Right ventricle myocardium inferior (tissue), 1 donor: ENCODE results near the gene TFF3. TPM values are rescaled to one million over a fixed set of nuclear protein-coding genes. Genes with fewer than 3 reads are reported as not detected.

ENCODE experiments used
- total RNA-seq: library from RNA; stranded (reverse); fragmentation: NEBNext Ultra II Directional; extraction: Animal tissue kit (Norgen Biotek cat#: 25700); gene quantifications from one replicate; pipeline ENCODE4 v1.2.1, GENCODE V29; 2021
- donor health status: DM: no; HTN: yes; CAD: no; lungs with severe emphysema.

The TFF3 gene
- total RNA-seq, 1 donor from 2014 or later, result 3.4 TPM

Other genes starting within 250 kb of the TFF3 start
- gene UMODL1, start 244.1 kb downstream of the TFF3 start, total RNA-seq, result not detected
- gene ABCG1, start 96.3 kb downstream of the TFF3 start, total RNA-seq, result 9.0 TPM
- gene TFF2, start 35.6 kb upstream of the TFF3 start, total RNA-seq, result not detected
- gene TFF1, start 51.1 kb upstream of the TFF3 start, total RNA-seq, result not detected
- not detected for gene TMPRSS3, start 80.6 kb upstream of the TFF3 start, total RNA-seq
- not detected for gene UBASH3A, start 88.5 kb upstream of the TFF3 start, total RNA-seq
- not detected for gene RSPH1, start 180.8 kb upstream of the TFF3 start, total RNA-seq
- gene SLC37A1, start 198.4 kb upstream of the TFF3 start, total RNA-seq, result 3.0 TPM